Measurements from ENCODE around the gene RASGRP1.
A peak's percentile ranks its signal among the peaks of the same experiment; 100 is the strongest.

Gene RASGRP1

DNA sequence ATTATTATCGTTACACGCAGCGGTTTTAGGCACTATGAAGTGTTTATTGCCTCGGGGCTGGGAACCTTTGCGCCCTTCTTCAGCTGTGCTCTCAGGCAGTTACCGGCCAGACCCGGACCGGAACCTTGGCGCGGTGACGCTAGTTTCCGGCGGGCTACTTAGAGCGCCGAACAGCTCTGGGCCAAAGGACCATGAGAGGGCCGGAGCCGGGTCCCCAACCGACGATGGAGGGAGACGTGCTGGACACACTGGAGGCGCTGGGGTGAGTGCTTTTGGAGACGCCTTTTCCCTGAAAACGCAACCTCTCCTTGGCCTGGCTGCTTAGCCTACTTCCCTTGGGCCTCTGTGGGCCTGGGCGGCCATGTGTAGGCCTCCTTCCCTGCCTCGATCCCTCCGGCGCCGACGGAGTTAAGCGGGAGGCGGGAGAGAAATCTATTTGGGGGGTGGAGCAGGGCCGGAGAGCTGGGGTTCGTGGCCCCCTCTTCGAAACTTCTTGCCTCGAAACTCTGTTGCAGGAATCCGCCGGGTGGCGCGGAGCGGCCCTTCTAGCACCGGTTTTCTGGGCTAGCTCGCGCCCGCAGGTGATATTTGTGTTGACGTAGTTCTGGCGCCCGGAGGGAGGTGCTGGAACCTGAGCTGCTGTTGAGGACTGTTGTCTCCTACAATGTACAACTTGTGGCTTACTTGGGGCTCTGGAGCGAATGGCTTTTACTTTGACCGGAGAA, 110.5 kb downstream of the RASGRP1 start, which contains the start of gene FAM98B:
FAM98B (plus strand) TSS at position 157 of the 725 bp plus-strand sequence; CDS start at position 192, 35 bp downstream.
- peak; percentile 63 to 83 for DNase-seq

DNA sequence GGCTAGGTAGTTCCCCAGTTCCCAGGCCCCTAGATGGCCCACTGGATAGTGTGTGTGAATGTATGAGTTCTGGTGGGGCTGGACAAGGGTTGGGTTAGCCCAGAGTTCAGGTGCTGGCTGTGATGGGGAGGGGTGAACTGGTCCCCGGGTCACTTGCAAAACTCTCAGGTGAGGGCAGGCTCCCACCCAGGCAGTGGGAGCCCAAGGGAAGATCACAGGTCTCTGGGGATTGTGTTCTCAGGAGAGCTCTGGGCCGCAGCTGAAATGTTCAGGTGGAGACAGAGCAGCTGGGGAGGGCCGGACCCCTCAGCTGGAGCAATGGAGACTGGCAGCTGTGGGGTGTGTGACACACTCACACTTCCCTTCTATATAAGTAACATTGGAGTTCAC, 123.5 kb downstream of the RASGRP1 start:
- no peak for DNase-seq

DNA sequence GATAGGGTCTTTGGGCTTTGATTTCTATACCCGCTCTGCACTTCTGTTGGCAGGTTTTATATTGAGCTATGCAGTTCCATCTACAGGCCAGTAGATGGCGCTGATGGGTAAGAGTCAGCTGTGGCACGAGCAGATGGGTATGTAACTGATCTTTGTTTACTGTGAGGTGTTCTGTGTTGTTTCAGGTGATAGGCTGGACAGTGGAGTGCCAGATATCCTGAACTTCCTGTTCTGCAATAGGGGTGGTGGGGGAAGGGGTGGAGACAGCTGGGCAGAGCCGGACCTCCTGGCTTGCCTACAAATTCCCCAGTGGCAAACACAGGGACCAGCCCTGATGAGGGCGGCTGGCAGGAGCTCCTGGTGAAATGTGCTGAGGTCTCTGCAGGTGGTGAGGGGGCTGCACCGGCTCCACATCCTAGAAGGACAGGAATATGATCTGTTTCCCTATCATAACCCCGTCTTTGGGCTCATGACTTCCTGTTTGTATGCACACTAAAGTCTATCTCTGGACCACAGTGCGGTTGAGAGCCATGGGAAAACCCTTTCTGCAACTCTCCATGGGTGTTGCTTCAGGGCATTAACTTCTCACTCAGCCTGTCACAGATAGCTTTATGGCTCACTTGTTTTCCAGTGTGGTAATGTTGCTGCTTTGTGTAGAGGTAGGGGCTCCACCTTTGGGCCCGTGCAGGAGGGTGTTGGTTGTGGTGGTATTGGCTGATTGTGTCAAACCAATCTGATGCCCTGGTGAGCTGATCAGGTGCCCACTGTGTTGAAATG, 124.1 kb downstream of the RASGRP1 start:
- peak; percentile 89 to 91 for DNase-seq
